ENCODE data around the gene MCUR1.

DNA sequence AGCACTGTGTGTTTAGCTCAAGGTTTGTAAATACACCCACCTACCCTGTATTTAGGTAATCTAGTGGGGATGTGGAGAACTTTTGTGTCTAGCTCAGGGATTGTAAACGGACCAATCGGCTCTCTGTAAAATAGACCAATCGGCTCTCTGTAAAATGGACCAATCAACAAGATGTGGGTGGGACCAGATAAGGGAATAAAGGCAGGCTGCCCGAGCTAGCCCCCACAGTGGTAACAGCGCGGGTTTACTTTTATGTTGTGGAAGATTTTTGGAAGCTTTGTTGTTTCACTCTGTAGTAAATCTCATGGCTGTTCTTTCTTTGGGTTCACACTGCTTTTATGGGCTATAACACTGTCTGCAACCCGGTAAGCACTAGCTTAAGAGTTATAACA, 70.6 kb downstream of the MCUR1 start:
- TF ChIP-seq CTCF (conservative IDR thresholded peaks at IDR 0.05 in 1 of 2, IDR thresholded peaks at IDR 0.05 in 1 of 2; ENCODE audit: low read depth in 1 of 2, low read length in 2 of 2) (no peak), EZH2 (IDR thresholded peaks at IDR 0.05; ENCODE audit: low read length, missing control alignments) (no peak)

Data from fibroblast of lung (primary cell).